ENCODE measurements around the gene RAB5B. TPM values are rescaled to one million over a fixed set of nuclear protein-coding genes. Genes with fewer than 3 reads are reported as not detected.
"Not testable (repeated sequence)": the region's sequence is repeated elsewhere in the genome, so short reads cannot be mapped to it uniquely, and the experiment has no call there.

Gene RAB5B
- total and polyA plus RNA-seq, 4 donors: 64.5 to 118 (median 91.3) TPM

DNA sequence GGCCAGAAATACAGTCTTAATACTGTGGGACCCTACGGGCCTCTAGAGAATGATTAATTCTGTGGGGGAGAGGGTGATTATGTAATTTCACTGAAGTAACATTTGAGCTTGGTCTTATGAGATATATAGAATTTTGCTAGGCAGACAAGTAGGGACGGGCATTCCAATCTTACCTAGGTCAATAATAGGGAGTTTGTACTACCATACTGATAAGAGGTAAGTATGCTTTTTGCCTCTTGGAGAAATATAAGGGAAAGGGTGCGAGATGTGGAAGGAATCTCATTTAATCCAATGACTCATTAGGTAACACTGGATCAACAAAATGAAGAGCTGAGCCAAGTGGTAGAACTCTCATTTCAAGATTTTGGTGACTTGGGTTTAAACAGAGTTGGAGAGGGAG, 5.2 kb downstream of the RAB5B start:
- no peak overlapping the region for H3K4me3 ChIP-seq
- DNase-seq (no peak), ATAC-seq (ENCODE audit: insufficient read depth, low FRiP score) (no peak)
- peaks cover 0 to 21% (median 10%) of the 10 kb centered on the region in 5 donors for H3K4me1 ChIP-seq (ENCODE audit: control insufficient read depth in 5 of 5, insufficient read depth in 5 of 5, low read length in 5 of 5)
- H3K27ac ChIP-seq (ENCODE audit: low read depth in 1 of 2, low read length in 1 of 2): no peak overlapping the region
- peaks cover 2 to 21% (median 8%) of the 10 kb centered on the region in 4 donors for H3K36me3 ChIP-seq (ENCODE audit: control insufficient read depth in 4 of 4, insufficient read depth in 4 of 4, low read length in 4 of 4)
- TF ChIP-seq, protein P1, sequence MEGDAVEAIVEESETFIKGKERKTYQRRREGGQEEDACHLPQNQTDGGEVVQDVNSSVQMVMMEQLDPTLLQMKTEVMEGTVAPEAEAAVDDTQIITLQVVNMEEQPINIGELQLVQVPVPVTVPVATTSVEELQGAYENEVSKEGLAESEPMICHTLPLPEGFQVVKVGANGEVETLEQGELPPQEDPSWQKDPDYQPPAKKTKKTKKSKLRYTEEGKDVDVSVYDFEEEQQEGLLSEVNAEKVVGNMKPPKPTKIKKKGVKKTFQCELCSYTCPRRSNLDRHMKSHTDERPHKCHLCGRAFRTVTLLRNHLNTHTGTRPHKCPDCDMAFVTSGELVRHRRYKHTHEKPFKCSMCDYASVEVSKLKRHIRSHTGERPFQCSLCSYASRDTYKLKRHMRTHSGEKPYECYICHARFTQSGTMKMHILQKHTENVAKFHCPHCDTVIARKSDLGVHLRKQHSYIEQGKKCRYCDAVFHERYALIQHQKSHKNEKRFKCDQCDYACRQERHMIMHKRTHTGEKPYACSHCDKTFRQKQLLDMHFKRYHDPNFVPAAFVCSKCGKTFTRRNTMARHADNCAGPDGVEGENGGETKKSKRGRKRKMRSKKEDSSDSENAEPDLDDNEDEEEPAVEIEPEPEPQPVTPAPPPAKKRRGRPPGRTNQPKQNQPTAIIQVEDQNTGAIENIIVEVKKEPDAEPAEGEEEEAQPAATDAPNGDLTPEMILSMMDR (IDR thresholded peaks at IDR 0.05; ENCODE audit: control extremely low read depth, extremely low read depth): no peak
- no peaks in the 10 kb centered on the region for H3K9me3 ChIP-seq (ENCODE audit: control insufficient read depth in 4 of 4, insufficient read depth in 3 of 4, low read length in 3 of 4)
- WGBS, 2 donors: 61 to 67% methylated on average over 3 of the region's 3 CpGs
- H3K27me3 ChIP-seq (ENCODE audit: control insufficient read depth in 3 of 3, insufficient read depth in 3 of 3, low read length in 2 of 3): no peaks in the 10 kb centered on the region
- no peak overlapping the region for H3K9ac ChIP-seq (ENCODE audit: insufficient read depth in 1 of 2, low read length in 2 of 2)

DNA sequence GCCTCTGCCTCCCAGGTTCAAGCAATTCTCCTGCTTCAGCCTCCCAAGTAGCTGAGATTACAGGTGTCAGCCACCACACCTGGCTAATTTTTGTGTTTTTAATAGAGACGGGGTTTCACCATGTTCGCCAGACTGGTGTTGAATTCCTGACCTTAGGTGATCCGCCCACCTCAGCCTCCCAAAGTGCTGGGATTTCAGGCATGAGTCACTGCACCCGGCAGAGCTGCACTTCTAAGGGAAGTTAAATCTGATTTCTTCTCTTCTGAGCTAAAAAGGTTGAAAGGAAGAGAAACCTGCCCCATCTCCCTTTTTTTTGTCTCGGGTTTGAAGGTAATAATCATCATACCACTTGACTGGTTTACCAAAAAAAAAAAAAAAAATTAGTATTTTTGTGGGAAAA, 8.0 kb downstream of the RAB5B start:
- H3K4me1 ChIP-seq (ENCODE audit: control insufficient read depth in 5 of 5, insufficient read depth in 5 of 5, low read length in 5 of 5); H3K27ac ChIP-seq (ENCODE audit: low read depth in 1 of 2, low read length in 1 of 2); H3K27me3 ChIP-seq (ENCODE audit: control insufficient read depth in 3 of 3, insufficient read depth in 3 of 3, low read length in 2 of 3); H3K9me3 ChIP-seq (ENCODE audit: control insufficient read depth in 4 of 4, insufficient read depth in 3 of 4, low read length in 3 of 4); H3K4me3 ChIP-seq; DNase-seq; H3K9ac ChIP-seq (ENCODE audit: insufficient read depth in 1 of 2, low read length in 2 of 2): not testable (repeated sequence)
- ATAC-seq (ENCODE audit: insufficient read depth, low FRiP score): peak; percentile 36
- peaks cover 10 to 28% (median 12%) of the 10 kb centered on the region in 4 donors for H3K36me3 ChIP-seq (ENCODE audit: control insufficient read depth in 4 of 4, insufficient read depth in 4 of 4, low read length in 4 of 4)
- 70 to 72% methylated on average over 5 of the region's 5 CpGs for WGBS, 2 donors

DNA sequence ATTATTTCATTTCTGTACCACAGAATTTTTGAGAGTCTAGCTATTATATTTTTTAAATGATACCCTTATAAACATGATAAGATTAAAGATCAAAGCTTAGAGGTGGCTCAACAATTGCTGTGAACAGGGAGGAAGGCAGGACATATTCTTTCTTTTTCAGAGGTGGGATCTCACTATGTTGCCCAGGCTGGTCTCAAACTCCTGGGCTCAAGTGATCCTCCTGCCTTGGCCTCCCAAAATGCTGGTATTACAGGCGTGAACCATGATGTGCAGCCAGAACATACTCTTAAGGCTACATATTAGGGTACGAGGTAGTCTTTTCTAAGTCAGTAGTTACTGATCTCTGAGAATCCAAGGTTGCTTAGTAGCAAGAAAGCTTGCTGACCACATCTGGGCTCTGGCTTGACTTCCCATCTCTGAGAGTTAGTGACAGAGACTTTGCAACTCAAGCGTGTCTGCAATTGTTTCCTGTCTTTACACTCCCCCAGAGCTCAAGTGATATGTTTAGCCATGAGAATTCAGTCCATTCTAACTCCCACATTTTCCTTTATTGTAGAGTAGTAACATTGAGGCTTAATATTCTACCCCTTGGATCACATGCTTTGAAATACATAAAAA, 8.6 kb downstream of the RAB5B start:
- ATAC-seq (ENCODE audit: insufficient read depth, low FRiP score) (no peak), DNase-seq (no peak)
- 43 to 66% methylated on average over 3 of the region's 3 CpGs for WGBS, 2 donors
- Histone ChIP-seq H3K4me1 (ENCODE audit: control insufficient read depth in 5 of 5, insufficient read depth in 5 of 5, low read length in 5 of 5) (peaks cover 0 to 4% (median 0%) of the 10 kb centered on the region in 5 donors), H3K27me3 (ENCODE audit: control insufficient read depth in 3 of 3, insufficient read depth in 3 of 3, low read length in 2 of 3) (no peaks in the 10 kb centered on the region), H3K27ac (ENCODE audit: low read depth in 1 of 2, low read length in 1 of 2) (no peak overlapping the region), H3K4me3 (no peak overlapping the region), H3K9me3 (ENCODE audit: control insufficient read depth in 4 of 4, insufficient read depth in 3 of 4, low read length in 3 of 4) (no peaks in the 10 kb centered on the region), H3K36me3 (ENCODE audit: control insufficient read depth in 4 of 4, insufficient read depth in 4 of 4, low read length in 4 of 4) (peaks cover 13 to 28% (median 14%) of the 10 kb centered on the region in 4 donors), H3K9ac (ENCODE audit: insufficient read depth in 1 of 2, low read length in 2 of 2) (no peak overlapping the region)
- TF ChIP-seq, protein P1 (IDR thresholded peaks at IDR 0.05; ENCODE audit: control extremely low read depth, extremely low read depth): no peak

DNA sequence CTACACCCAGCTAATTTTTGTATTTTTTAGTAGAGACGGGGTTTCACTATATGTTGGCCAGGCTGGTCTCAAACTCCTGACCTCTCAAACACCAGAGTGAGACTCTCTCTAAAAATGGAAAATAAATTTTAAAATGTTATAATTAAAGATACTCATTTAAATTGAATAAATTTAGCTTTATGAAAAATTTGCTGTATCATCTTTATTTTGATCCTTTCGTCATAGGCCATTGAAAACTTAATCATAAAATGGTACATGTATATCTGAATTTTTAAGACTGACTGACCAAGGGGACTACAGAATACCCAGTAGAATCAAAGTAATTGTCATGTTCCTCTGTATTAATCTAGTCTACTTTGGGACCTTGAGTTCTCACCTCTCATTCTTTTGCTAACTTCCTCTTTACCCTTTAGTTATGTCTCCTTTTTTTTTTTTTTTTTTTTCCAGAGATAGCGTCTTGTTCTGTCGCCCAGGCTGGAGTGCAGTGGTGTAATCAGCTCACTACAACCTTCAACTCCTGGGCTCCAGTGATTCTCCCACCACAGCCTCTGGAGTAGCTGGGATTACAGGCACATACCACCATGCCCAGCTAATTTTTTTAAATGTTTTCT, 9.5 kb downstream of the RAB5B start:
- Histone ChIP-seq H3K9me3 (ENCODE audit: control insufficient read depth in 4 of 4, insufficient read depth in 3 of 4, low read length in 3 of 4) (no peaks in the 10 kb centered on the region), H3K4me1 (ENCODE audit: control insufficient read depth in 5 of 5, insufficient read depth in 5 of 5, low read length in 5 of 5) (peaks cover 0 to 1% (median 0%) of the 10 kb centered on the region in 5 donors), H3K27ac (ENCODE audit: low read depth in 1 of 2, low read length in 1 of 2) (no peak overlapping the region), H3K36me3 (ENCODE audit: control insufficient read depth in 4 of 4, insufficient read depth in 4 of 4, low read length in 4 of 4) (peaks cover 13 to 32% (median 15%) of the 10 kb centered on the region in 4 donors), H3K27me3 (ENCODE audit: control insufficient read depth in 3 of 3, insufficient read depth in 3 of 3, low read length in 2 of 3) (no peaks in the 10 kb centered on the region), H3K4me3 (no peak overlapping the region), H3K9ac (ENCODE audit: insufficient read depth in 1 of 2, low read length in 2 of 2) (no peak overlapping the region)
- ATAC-seq (ENCODE audit: insufficient read depth, low FRiP score) (no peak), DNase-seq (no peak)
- WGBS, 2 donors: 50 to 76% methylated on average over 4 of the region's 4 CpGs
- TF ChIP-seq, protein P1 (IDR thresholded peaks at IDR 0.05; ENCODE audit: control extremely low read depth, extremely low read depth): no peak

Measured in lung (tissue), 12 donors.